DMS53 (cell line): ENCODE results near the gene FEV.
"Not testable (repeated sequence)": the region's sequence is repeated elsewhere in the genome, so short reads cannot be mapped to it uniquely, and the experiment has no call there.

Source experiments
- DNase-seq: peaks from one replicate; lab custom pipeline; 2025; lab: John Stamatoyannopoulos, UW

The FEV gene

DNA sequence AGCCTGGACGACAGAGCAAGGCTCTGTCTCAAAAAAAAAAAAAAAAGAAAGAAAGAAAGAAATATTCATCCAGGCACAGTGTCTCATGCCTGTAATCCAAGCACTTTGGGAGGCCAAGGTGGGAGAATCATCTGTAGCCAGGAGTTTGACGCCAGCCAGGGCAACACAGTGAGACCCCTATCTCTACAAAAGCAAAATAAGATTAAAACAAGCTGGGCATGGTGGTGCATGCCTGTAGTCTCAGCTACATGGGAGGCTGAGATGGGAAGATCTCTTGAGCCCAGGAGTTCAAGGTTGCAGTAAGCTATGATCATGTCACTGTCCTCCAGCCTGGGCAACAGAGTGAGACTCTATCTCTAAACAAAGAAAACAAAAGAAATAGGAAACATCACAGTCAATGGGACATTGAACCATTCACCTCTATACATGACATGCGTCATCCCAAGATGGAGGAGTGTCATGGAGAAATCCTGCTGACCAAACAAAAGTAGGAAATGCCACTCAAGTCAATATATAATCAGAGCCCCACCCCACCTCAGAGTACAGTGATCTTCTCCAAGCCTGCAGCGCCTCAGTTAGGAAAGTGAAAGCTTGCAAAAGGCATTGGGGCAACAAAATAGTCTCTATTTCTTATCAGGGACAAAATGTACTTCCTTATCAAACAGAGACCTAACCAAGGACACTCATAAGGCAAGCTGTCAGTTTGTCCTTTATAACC, 9.8 kb downstream of the FEV start:
- DNase-seq: no peak

DNA sequence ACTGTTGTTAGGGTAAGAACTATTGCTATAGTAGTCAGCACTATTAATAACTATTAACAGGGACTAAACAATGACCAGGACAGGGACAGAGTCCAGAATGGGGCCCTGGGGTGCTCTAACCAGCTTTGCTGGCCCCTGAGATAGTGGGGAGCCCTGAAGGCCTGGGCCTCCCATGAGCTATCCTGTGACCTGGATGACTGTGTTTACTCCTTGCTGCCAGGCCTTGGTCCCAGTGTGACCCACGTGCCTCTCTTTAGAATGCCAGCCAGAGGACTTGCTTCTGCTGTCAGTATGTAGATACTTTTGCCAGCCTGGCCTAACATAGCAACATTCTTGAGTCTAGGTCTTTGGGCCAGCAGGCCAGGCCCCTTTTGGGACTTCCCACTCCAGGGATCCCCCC, 14.1 kb downstream of the FEV start:
- no peak for DNase-seq

DNA sequence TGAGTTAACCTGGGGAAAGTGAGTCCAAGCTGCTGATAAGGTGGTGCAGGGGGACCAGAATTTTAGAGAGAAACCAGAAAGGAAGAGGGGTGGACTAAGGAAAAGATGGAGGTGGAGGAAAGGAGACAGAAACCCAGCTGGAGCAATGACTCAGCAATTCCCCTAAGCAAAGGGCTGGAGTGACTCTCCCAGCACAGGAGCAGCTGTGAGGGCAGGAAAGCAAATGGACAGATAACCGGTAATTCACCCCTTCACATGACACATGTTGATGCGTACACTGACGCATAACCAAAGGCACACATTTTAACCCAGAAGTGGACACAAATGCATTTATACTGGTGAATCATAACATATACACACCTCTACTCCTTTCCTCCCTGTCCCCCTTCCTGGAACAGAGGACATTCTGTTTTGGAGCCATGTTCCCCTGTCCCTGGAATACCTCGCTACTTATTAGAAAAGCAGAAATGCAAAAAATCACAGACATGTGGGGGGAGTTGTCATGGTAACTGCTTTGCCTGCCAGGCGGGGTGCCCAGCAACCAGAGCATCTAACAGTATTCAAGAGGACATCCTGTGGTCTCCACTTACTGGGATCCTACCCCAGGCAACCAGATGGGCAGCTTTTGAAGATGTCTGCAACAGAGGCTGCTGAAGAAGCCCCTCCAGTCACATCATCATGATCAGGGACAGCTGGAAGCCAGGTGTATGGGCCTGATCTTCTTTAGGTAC, 20.8 kb downstream of the FEV start:
- peak; percentile 95 for DNase-seq

GRCh38 chr2:218963601-218964000, 21.4 kb downstream of the FEV start:
- no peak for DNase-seq

DNA sequence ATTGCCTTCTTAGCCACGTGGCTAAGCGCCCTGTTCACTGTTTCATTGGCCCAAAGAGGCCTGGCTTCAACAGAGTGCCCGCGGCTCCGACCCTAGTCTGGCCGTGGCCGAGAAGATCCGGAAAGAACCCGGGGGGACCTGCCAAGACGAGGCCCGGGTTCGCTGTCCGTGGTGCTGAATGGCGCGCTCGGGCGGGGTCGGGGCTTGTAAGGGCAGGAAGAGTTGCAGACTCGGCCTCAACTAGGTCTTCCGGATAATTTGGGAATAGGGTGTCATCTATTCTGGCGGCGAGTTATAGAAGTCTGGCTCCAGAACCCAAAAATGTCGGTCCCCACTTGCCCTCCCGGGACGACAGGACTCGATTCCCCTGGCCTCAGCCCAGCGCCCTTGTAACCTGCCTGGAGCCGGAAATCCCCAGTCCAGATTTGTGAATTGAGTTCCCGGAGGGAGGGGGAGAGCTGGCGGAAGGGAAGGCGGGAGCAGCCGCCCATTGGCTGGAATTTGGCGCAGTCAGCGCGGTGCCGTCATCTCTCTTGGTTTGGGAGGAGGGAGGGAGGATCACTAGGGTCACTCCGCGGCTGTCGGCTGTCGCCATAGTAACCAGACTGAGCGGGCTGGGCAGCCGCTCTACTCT, 22.0 kb downstream of the FEV start:
- peak; percentile 98 for DNase-seq

DNA sequence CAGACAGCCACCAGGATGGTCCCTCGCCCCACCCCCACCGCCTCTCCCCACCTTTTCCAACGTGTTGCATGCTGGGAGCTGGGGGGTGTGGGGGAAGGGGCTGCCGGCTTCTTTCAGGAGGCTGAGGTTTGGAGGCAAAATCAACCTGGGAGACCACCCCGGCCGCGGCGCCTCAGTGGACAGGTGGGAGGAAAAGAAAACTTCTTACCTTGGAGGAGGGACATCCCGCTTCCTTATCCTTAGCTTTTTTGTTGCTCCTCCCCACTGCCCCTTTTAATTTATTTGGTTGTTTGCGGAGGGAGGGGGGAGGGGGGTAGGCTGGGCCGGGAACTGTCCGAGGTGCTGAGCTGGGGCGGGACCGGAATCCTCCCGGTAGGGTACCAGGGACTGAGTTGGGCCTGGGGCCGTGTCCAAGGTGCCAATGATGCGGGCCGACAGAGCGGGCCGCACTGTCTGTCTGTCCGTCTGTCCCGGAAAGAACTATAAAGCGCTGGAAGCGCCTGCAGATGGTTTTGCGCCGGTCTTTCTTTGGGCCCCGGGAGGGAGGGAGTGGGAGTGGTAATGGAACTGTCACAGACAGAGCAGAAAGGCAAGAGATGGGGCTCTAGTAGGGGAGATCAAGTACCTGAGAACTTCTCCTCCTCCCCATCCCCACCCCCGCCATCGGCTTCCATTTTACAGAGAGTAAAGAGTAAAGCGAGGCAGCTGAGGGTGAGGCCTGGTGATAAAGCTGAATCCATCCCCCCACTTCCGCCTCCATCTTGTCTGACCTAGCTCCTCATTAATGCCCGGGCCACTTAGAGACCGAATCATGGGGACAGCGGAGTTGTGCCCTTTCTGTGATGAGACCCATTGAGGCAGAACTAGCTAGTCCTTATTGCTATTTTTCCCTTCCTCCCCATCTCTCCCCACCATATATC, 23.1 kb downstream of the FEV start:
- DNase-seq: peak; percentile 82

- no peak for DNase-seq
Observed at GRCh38 chr2:218961229-218961628, 23.8 kb downstream of the FEV start.

DNA sequence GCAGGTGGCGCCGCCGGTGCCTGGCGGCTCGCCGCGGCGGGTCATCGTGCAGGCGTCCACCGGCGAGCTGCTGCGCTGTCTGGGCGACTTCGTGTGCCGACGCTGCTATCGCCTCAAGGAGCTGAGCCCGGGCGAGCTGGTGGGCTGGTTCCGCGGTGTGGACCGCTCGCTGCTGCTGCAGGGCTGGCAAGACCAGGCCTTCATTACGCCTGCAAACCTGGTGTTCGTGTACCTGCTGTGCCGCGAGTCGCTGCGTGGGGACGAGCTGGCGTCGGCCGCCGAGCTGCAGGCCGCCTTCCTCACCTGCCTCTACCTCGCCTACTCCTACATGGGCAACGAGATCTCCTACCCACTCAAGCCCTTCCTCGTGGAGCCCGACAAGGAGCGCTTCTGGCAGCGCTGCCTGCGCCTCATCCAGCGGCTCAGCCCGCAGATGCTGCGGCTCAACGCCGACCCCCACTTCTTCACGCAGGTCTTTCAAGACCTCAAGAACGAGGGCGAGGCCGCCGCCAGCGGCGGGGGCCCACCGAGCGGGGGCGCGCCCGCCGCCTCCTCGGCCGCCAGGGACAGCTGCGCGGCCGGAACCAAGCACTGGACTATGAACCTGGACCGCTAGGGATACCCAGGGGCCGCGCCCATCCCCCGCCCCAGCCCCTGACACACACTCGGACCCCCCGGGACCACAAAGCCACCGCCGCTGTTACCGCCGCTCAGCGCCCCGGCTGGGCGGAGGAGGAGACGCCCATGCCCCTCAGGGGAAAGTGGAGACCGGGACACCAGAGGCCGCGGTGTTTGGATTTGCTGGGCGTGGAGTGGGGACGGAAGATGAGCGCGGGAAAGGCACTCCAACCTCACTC, 24.4 kb downstream of the FEV start:
- DNase-seq: peak; percentile 74

DNA sequence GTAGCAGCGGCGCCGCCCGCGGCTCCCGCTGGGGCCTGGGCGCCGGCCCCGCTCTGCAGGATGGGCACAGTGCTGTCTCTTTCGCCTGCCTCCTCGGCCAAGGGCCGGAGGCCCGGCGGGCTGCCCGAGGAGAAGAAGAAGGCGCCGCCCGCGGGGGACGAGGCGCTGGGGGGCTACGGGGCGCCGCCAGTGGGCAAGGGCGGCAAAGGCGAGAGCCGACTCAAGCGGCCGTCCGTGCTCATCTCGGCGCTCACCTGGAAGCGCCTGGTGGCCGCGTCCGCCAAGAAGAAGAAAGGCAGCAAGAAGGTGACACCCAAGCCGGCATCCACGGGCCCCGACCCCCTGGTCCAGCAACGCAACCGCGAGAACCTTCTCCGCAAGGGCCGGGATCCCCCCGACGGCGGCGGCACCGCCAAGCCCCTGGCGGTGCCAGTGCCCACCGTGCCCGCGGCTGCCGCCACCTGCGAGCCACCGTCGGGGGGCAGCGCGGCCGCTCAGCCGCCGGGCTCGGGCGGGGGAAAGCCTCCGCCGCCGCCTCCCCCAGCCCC, 25.1 kb downstream of the FEV start:
- peak; percentile 65 for DNase-seq

DNA sequence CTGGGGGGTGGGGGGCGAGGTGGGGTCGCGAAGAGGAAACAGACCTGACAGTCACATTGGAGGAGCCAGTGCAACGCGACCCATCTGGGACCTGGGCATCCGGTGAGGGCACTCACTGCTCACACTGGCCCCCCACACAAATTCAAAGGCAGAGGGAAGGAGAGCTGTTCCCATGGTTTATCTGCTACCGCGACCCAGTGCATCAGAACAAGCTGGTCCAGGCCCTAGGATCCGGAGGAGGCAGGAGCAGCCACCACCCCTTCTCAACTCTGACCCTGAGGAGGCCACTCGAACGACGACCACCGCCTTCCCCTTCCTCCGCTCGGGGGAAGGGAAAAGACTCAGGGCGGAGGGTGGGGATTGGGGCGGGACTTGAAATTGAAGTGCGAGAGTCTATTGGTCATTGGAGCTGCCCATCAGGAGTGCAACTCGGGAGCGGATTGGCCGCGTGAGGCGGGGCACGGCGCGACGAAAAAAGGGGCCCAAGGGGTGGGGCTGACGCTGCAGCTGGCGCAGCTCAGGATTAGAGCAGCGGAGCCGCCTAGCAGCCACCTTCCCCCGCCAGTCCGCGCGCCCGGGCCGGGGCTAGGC, 25.7 kb downstream of the FEV start, which contains the start of gene CDK5R2:
Gene CDK5R2 (plus strand): TSS at position 526 of the 591 bp plus-strand sequence. CDS start 155 bp downstream, outside the sequence.
- peak; percentile 93 for DNase-seq

GRCh38 chr2:218958276-218958675, 26.7 kb downstream of the FEV start:
- DNase-seq: no peak

DNA sequence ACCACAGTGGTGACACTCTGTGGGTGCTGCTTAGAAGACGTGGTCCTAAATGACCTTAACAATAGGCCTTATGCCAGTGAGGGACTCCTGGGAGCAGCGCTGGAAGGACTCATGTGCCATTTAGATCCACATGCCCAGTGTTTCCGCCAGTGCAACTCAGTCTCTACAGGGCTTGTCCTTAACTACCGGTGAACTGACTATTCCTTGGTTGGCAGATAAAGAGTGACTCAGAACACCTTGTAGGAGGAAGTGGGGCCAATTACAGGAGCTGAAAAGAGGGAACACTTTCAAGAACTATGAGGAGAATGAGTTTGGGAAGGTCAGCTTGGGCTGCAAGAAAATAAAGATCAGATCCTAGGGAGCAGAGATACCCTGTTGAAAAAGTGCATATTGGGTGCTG, 27.3 kb downstream of the FEV start:
- DNase-seq: no peak

DNA sequence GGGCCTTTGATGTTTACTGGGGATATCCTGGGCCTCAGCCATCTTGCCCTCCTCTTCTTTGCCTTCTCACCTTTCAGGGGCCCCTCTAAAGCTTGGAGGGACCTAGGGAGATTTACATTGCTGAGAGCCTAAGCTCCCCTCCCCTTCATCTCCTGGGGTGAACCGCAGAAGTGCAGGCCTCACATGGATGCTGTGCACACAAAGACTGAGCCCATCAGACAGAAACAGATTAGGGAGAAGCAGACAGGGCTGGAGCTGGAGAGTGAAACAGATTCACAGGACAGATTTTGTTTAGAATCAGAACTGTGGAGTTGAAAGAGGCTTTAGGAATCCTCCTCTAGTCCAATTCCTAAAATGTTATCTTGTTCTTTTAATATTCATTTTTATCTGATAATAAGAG, 28.9 kb downstream of the FEV start:
- DNase-seq: no peak

DNA sequence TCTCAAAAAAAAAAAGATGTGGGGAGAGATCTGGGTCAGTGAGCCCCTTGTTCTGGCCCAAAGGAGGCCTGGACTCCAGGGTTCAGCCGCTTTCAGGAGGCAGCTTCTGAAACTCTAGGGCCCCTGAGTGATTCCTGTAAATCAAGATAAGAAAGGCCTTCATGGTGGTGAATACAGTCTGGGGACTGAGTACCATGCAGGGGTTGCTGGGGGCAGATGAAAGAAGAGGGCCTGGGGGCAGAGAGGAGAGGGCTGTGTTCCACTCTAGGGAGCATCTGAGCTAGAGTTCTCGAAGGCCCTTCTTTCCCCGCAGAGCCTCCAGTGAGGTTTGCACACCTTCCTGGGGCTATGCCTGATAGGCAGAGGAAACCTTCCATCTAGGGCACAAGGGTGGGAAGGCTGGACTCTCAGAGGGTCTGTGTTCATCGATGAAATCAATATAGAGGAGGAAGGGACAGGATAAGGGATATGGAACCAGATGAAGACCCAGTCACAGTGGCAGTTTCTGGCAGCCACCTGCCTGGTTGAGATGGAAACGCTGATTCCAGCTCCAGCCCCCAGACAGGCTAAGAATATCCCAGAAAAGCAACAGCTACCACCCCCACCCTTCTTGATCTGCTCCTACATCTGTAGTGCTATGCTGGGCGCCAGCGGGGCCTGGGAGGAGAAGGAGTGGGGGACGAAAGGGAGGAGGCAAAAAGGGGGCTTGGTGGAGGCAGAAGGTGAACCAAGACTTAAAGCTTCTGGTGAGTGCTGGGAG, 30.3 kb downstream of the FEV start:
- DNase-seq: no peak

GRCh38 chr2:218953366-218953954, 31.5 kb downstream of the FEV start:
- DNase-seq: no peak

DNA sequence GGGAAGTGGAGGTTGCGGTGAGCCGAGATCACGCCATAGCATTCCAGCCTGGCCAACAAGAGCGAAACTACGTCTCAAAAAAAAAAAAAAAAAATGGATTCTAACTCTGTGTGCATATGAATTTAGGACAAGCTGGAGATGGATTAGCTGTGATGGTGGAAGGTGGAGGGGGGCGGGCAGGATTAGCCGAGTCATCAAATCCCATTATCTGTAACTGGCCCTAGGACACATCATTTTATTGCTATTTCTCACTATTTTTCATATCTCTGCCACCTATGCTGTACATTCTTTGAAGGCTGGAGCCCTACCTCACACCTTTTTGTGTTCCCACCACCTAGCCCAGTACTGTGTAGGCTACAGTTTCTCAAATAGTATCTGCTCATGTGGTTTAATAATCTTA, 32.8 kb downstream of the FEV start:
- no peak for DNase-seq

DNA sequence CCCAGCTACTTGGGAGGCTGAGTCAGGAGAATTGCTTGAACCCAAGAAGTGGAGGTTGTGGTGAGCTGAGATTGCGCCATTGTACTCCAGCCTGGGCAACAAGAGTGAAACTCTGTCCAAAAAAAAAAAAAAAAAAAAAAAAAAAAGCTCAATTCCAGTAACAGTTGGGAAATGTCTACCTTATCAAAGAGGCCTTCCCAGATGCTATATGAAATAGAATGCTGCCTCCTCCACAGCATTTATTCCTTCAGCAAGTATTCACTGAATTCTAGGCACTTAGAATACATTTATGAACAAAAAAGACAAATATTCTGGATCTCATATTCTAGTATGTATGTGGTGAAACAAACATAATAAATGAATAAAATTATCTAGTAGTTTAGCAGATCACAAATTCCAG, 38.4 kb downstream of the FEV start:
- DNase-seq: no peak

DNA sequence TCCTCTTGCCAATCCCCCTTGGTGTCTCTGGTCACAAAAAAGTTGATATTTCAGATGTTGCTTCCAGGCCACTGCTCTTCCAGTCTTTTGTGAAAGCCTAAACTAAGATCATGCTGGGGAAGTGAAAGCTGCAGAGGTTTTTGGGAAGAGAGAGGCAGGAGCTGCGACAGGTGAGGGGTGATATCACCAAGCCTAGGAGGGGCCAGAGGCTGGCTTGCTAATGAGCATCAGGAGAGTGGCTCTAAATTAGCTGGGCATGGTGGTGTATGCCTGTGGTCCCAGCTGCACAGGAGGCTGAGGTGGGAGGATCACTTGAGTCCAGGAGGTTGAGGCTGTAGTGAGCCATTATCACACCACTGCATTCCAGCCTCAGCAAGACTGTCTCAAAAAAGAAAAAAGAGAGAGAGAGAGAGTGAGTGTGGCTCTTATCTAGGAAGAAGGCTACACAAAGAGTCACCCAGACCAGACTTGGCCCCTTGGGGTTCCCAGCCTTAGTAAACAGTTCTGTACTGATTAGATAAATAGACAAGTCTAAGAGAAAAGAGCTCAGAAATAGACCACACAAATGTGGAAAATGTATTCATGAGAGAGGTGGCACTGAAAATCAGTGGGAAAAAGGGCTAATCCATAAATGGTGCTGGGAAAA, 40.1 kb downstream of the FEV start:
- no peak for DNase-seq

GRCh38 chr2:218931751-218932150, 53.2 kb downstream of the FEV start:
- not testable (repeated sequence) for DNase-seq
